Stimulated activated naive CD4-positive, alpha-beta T cell treated with Interleukin-2 at 50 U/mL for 16 hours (primary cell): ENCODE measurements around the gene STK11IP.

Experiments used
- DNase-seq: peaks from one replicate; lab custom pipeline; 2025; lab: John Stamatoyannopoulos, UW

The STK11IP gene

DNA sequence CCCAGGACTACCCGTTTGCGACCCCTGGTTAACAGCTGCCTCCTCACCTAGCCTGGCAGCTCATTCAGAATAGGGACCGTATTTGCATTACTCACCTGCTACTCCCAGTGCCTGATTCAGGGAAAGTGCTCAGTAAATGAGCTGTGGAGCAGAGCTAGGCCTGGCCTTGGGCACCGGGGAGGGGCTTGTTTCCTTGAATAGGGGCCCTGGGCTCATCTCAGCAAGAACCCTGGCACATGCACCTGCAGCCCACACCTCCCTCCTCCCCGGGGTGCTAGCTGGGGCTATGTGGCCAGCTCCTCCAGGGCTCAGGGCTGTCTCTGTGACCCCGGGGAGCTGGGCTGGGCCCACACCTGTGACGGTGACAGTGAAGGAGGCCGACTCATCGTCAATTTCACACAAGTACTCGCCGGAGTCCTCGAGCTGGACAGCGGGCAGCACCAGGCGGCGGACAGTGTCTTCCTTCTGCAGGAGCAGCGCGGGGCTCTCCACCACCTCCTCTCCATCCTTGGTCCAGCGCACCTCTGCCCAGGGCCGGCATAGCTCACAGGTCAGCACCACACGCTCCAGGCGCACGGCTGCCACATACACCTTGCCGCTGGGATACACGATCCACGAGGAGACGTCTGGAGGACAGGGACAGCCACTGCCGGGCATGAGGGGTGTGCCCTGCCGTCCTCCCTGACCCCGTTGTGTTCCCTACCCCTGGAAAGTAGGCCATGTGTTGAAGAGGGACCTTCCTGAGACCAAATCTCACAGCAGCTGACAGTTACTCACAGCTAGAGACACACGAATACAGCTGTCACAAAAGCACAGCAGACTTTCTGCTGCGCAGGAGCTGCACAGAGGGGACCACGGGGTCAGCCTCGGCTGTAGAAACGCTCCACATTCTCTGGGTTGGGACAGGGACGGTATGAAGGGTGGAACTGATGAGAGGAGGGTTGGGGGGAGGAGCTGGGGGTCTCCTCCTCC lies 35.3 kb upstream of the STK11IP start:
- no peak for DNase-seq

DNA sequence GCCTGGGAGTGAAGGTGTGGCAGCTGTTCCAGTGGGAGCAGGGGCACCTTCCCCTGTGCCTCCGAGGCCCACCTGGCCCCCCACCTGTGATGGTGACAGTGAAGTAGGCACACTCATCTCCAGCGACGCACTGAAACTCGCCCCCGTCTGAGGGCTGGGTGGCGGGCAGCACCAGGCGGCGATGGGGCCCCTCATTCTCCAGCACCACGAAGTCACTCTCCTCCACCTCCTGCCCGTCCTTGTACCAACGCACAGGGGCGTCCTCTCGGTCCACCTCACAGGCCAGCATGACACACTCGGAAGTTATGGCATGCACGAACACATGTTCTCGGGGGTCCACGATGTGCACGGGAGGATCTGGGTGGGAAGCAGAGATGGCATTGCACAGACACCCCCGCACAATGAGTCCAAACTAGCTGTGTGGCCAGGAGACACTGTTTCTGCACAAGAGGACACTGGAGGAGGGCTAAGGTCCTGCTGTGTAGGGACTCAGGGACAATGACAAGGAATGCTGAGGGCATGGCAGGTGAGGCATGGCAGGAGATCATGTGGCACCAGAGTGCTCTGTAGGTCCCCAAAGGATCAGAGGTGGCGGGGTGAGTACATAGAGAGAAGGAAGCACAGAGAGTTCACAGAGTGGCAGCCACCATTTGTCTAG lies 34.3 kb upstream of the STK11IP start:
- DNase-seq = no peak

DNA sequence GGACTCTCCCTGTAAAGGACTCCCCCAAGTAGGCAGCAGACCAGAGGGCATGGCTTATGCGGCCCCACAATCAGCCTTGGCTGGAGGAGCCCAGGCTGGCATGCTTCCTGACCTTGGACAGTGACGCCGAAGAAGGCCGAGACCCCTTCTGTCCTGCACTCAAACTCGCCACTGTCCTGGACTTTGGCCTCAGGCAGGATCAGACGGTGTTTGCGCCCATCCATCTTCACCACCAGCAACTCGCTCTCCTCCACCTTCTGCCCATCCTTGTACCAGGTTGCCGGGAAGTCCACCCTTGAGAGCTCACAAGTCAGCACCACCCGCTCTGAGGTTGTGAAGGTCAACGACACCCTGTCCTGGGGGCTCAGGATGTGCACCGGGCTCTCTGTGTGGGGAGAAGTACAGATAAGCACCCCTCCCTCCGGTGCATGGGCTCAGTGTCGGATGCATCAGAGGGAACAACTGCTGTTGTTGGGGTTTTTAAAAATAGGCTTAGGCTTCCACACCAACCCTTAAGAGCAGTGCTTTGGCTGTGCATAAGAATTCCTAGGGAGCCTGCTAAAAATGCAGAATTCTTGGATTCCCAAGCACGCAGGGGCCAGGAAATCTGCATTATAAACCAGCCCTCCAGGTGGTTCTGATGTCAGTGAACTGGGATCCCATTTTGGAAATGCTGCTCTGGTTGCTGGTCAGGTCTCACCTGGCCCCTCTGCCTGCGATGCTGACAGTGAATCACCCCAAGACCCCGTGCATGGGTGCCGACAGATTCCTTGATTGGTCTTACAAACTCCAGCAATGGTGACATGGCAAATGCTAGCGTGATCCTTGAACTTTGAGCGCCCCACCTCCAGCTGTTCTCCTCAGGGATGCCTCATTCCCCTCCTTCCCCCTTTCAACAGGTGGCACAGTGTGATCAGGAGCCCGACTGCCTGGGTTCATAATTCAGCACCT lies 32.3 kb upstream of the STK11IP start:
- DNase-seq = no peak

DNA sequence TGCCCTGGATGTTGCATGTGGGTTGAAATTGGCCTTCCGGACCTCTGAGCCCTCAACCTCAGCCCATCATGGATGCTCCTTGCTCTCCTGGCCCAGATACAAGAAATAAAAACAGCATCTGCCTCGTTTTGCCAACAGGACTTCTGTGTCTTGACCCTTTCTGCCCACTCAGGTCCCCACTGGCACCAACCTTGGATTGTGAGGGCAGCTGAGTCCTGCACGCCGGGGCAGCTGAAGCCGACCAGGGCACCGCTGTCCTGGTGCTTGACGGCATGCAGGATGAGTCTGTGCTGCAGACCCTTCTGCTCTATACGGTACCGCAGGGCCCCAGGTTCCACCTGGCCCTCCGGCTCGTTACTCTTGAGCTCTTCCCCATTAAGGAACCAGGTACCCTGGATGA lies 31.0 kb upstream of the STK11IP start:
- DNase-seq = no peak

- DNase-seq = no peak
Observed at GRCh38 chr2:219567131-219567530, 30.5 kb upstream of the STK11IP start.

DNA sequence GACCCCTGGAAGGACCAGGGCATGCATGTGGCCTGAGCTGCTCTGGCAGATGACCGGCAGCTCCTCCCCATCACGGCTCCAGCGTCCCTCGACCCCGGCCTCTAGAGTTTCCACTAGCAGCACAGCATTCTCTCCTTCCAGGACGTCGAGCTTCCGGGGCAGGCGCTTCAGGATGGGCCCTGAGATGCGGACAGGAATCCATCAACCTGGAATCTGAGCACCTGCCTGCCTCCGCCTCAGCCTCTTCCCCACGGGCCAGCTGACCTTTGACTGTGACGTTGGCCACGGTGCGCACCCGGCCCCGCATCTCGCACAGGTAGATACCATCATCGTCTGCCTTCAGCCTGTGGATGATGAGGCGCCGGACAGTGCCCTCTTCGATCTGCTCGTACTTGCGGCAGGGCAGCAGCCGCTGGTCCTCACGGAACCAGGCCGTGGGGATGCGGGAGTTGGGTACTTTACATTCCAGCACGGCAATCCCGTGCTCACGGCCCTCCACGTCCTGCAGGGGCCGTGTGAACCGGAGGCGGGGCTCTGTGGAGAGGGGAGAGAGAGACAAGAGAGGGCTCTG lies 29.8 kb upstream of the STK11IP start:
- no peak for DNase-seq

GRCh38 chr2:219569041-219569440 lies 28.6 kb upstream of the STK11IP start:
- no peak for DNase-seq

DNA sequence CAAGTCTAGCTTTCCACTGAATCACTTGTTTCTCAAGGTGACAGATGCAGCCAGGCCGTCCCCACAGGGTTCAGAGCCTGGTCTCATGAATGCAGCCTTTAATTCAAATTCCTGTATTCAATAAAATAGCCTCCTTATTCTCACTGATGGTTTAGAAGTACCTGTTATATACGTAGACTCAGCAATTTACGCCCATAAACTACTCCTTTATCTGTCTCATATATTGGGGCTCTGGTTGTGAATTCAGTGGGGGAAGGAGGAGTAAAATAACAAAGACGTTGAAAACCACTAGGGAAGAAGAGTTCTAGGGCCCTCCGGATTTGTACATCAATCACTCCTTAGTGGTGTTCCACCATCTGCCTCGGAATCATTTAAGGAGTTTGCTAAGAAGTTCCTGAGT lies 28.0 kb upstream of the STK11IP start:
- no peak for DNase-seq

- DNase-seq = no peak
Observed at GRCh38 chr2:219570194-219570923, 27.3 kb upstream of the STK11IP start.

DNA sequence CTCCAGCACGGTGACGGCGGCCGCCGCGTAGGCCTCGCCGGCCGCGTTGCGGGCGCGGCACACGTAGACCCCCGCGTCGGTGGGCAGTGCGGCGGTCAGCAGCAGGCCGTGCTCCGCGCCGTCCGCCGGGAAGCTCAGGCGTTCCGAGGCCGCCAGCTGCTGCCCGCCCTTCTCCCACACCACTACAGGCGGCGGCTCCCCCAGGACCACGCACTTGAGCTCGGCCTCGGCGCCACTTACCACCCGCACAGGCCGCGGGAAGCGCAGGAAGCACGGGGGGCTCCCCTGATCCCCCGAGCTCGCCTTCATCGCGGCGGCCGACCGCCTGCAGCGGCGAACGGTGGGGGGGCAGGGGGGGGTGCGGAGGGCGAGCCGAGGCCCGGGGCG lies 26.7 kb upstream of the STK11IP start:
- DNase-seq = no peak

DNA sequence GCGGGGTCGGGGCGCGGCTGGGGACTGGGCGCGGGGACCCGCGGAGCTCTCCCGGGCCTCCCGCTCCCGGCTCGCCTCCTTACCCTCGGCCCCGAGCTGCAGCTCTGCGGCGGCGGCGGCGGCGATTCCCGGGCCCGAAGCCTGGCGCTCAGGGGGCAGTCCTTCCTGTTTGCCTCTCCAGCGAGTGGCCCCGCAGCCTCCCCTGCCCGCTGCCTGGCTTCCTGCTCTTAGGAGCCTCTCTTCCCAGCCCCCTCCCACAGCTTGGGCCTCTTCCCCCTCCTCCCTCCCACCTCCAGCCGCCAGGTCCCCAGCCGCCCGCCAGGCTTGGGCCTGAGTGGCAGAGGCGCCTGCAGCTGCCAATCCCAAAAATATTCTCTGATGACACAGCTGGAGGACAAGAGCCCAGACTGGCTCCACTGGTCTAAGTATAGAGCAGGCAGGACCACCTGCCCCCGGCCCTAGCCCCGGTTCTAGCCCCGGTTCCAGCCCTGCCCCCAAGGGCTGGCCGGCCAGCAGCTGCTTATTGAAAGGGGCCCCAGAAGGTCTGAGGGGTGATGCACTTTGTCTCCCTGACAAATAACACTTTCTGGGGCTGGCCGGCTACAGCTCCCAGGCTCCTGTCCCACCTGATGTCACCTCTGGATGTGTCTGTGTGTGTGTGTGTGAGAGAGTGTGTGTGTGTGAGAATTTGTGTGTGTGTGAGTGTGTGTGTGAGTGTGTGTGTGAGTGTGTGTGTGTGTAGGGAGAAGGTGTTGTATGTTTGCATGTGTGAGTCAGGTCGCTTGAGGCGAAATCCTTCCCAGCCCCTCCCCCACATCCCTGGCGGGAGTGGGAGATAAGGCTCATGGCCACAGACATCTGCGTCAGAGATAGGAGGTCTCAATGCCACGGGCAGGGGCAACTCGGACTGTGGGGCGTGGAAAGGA lies 26.1 kb upstream of the STK11IP start, which contains the start of gene OBSL1:
OBSL1 (minus strand) TSS at position 229 of the 926 bp plus-strand sequence. CDS start 307 bp downstream, outside the sequence.
- no peak for DNase-seq

GRCh38 chr2:219572237-219573001 lies 25.2 kb upstream of the STK11IP start, which contains the start of gene INHA:
Gene INHA, plus strand, starts transcription at chr2:219572310. Its CDS starts 65 bp downstream, at chr2:219572375.
- DNase-seq = no peak

GRCh38 chr2:219573166-219573565 lies 24.5 kb upstream of the STK11IP start:
- DNase-seq = no peak

- DNase-seq = no peak
Observed at GRCh38 chr2:219574484-219575311, 23.0 kb upstream of the STK11IP start.

GRCh38 chr2:219575566-219576504 lies 21.8 kb upstream of the STK11IP start:
- no peak for DNase-seq

GRCh38 chr2:219576505-219577388 lies 20.9 kb upstream of the STK11IP start:
- DNase-seq = no peak
